ENCODE results near the gene CHD9. TPM values are rescaled to one million over a fixed set of nuclear protein-coding genes. Genes with fewer than 3 reads are reported as not detected.
"Not testable (repeated sequence)": the region's sequence is repeated elsewhere in the genome, so short reads cannot be mapped to it uniquely, and the experiment has no call there.

The CHD9 gene
- total RNA-seq, 1 experiment from 2014 or later: 26.3 TPM

DNA sequence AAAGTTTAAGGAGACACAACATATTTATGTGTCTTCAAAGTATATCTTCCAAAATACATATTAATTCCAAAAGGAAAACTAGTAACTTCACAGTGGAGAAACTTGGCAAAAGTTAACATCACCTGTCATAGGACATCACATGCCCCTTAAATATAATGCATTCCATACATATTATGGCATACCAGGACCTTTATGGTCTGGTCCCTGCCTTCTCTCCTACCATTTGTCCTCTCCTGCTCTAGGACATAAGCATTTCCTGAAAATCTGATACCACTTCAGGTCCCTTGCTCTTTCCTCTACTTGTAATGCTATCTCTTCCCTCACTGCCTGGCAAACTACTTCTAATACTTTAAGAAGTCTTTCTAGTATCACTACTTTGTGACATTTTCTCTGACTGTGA, 211.4 kb downstream of the CHD9 start:
- ChIA-PET CTCF (no interaction called here), POLR2A (ENCODE audit: unreplicated experiment) (no interaction called here)
- DNase-seq: no peak
- Histone ChIP-seq H3K27me3 (ENCODE audit: insufficient read depth, low read depth) (no peaks in the 10 kb centered on the region), H3K9me3 (ENCODE audit: insufficient read depth, low read depth) (no peaks in the 10 kb centered on the region), H3K36me3 (ENCODE audit: low read depth) (no peaks in the 10 kb centered on the region), H3K4me1 (replicated peaks; ENCODE audit: insufficient read depth) (no peaks in the 10 kb centered on the region), H3K27ac (no peak overlapping the region), H3K4me2 (no peak overlapping the region), H3K4me3 (no peak overlapping the region), H3K9me2 (ENCODE audit: insufficient read depth) (no peaks in the 10 kb centered on the region), H4K20me1 (ENCODE audit: insufficient read depth) (0 out of 2 replicates have a peak, but pooled peaks cover 3% of the 10 kb centered on the region), H3F3A (ENCODE audit: insufficient read depth, low read depth) (no peaks in the 10 kb centered on the region), H3K79me2 (ENCODE audit: low read depth) (no peaks in the 10 kb centered on the region), H2AFZ (no peak overlapping the region)
- no TSS peak for BruUV-seq (replicated peaks)
- intact Hi-C loops (cut with micrococcal nuclease; ENCODE audit: unreplicated experiment): no loop called here
- TF ChIP-seq, protein P1, sequence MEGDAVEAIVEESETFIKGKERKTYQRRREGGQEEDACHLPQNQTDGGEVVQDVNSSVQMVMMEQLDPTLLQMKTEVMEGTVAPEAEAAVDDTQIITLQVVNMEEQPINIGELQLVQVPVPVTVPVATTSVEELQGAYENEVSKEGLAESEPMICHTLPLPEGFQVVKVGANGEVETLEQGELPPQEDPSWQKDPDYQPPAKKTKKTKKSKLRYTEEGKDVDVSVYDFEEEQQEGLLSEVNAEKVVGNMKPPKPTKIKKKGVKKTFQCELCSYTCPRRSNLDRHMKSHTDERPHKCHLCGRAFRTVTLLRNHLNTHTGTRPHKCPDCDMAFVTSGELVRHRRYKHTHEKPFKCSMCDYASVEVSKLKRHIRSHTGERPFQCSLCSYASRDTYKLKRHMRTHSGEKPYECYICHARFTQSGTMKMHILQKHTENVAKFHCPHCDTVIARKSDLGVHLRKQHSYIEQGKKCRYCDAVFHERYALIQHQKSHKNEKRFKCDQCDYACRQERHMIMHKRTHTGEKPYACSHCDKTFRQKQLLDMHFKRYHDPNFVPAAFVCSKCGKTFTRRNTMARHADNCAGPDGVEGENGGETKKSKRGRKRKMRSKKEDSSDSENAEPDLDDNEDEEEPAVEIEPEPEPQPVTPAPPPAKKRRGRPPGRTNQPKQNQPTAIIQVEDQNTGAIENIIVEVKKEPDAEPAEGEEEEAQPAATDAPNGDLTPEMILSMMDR (conservative IDR thresholded peaks at IDR 0.05): no peak
- TF ChIP-seq EZH2 (IDR thresholded peaks at IDR 0.05; ENCODE audit: low read depth): no peak

DNA sequence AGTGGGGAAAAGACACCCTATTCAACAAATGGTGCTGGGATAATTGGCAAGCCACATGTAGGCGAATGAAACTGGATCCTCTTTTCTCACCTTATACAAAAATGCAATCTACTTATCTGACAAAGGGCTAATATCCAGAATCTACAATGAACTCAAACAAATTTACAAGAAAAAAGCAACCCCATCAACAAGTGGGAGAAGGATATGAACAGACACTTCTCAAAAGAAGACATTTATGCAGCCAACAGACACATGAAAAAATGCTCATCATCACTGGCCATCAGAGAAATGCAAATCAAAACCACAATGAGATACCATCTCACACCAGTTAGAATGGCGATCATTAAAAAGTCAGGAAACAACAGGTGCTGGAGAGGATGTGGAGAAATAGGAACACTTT, 223.7 kb downstream of the CHD9 start:
- H2AFZ ChIP-seq; H3K4me3 ChIP-seq; H3K9me2 ChIP-seq (ENCODE audit: insufficient read depth); H3K36me3 ChIP-seq (ENCODE audit: low read depth); H3K4me1 ChIP-seq (replicated peaks; ENCODE audit: insufficient read depth); H3K9me3 ChIP-seq (ENCODE audit: insufficient read depth, low read depth); H3F3A ChIP-seq (ENCODE audit: insufficient read depth, low read depth); H3K27me3 ChIP-seq (ENCODE audit: insufficient read depth, low read depth); H3K4me2 ChIP-seq; BruUV-seq (replicated peaks); intact Hi-C loops (cut with micrococcal nuclease; ENCODE audit: unreplicated experiment); H3K27ac ChIP-seq; DNase-seq; CTCF ChIA-PET; H4K20me1 ChIP-seq (ENCODE audit: insufficient read depth); POLR2A ChIA-PET (ENCODE audit: unreplicated experiment); H3K79me2 ChIP-seq (ENCODE audit: low read depth): not testable (repeated sequence)

DNA sequence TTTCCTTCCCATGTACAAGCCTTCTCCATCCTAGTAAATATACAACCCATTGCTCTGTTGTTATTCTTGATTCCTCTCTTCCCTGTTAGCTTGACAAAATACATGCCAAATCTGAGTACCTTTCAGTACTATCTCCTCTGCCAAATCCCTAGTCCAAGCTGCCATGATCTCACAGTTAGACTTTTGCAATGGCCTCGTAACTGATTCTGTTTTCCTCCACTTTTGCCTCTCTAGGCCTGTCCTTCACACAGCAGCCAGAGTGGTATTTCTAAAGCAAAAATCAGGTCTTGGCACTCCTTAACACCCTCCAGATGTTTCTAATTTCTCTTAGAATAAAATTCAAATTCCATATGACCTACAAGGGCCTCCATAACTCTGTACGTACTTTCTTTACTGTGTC, 226.5 kb downstream of the CHD9 start:
- Histone ChIP-seq H3K4me1 (replicated peaks; ENCODE audit: insufficient read depth) (no peaks in the 10 kb centered on the region), H3K4me2 (no peak overlapping the region), H3F3A (ENCODE audit: insufficient read depth, low read depth) (no peaks in the 10 kb centered on the region), H4K20me1 (ENCODE audit: insufficient read depth) (no peaks in the 10 kb centered on the region), H3K4me3 (no peak overlapping the region), H3K9me3 (ENCODE audit: insufficient read depth, low read depth) (no peaks in the 10 kb centered on the region), H3K36me3 (ENCODE audit: low read depth) (peaks cover 3% of the 10 kb centered on the region; the same call in 1 of the 2 replicates), H3K79me2 (ENCODE audit: low read depth) (no peaks in the 10 kb centered on the region), H3K9me2 (ENCODE audit: insufficient read depth) (no peaks in the 10 kb centered on the region), H2AFZ (no peak overlapping the region), H3K27me3 (ENCODE audit: insufficient read depth, low read depth) (no peaks in the 10 kb centered on the region), H3K27ac (no peak overlapping the region)
- TF ChIP-seq, protein P1 (conservative IDR thresholded peaks at IDR 0.05): no peak
- no peak for TF ChIP-seq EZH2 (IDR thresholded peaks at IDR 0.05; ENCODE audit: low read depth)
- ChIA-PET CTCF (no interaction called here), POLR2A (ENCODE audit: unreplicated experiment) (no interaction called here)
- DNase-seq: no peak
- no TSS peak for BruUV-seq (replicated peaks)
- intact Hi-C loops (cut with micrococcal nuclease; ENCODE audit: unreplicated experiment): no loop called here

DNA sequence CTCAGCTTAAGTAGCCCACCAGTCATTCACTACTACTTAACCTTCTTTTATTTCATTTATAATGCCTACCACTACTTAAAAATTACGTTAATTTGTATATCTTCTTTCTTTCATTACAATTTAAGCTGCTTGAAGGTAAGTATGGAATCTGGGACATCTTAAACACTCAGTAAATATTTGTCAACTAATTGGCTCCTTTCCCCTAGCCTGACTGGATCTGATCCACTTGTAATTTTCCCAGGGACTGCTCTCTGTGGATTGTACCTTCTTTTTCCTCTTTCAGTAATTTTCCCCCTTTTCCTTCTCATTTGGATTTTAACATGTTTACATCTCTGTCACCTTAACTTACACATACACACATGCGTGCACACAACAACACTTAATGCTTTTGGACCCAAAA, 227.1 kb downstream of the CHD9 start:
- H3F3A ChIP-seq (ENCODE audit: insufficient read depth, low read depth): no peaks in the 10 kb centered on the region
- no peaks in the 10 kb centered on the region for H3K9me3 ChIP-seq (ENCODE audit: insufficient read depth, low read depth)
- no peaks in the 10 kb centered on the region for H3K4me1 ChIP-seq (replicated peaks; ENCODE audit: insufficient read depth)
- DNase-seq: no peak
- H3K36me3 ChIP-seq (ENCODE audit: low read depth): peaks cover 6% of the 10 kb centered on the region; the same call in 1 of the 2 replicates
- no peak overlapping the region for H2AFZ ChIP-seq
- H3K79me2 ChIP-seq (ENCODE audit: low read depth): no peaks in the 10 kb centered on the region
- no peaks in the 10 kb centered on the region for H3K27me3 ChIP-seq (ENCODE audit: insufficient read depth, low read depth)
- BruUV-seq (replicated peaks): no TSS peak
- no peaks in the 10 kb centered on the region for H4K20me1 ChIP-seq (ENCODE audit: insufficient read depth)
- ChIA-PET CTCF (no interaction called here), POLR2A (ENCODE audit: unreplicated experiment) (no interaction called here)
- H3K9me2 ChIP-seq (ENCODE audit: insufficient read depth): no peaks in the 10 kb centered on the region
- H3K27ac ChIP-seq: no peak overlapping the region
- intact Hi-C loops (cut with micrococcal nuclease; ENCODE audit: unreplicated experiment): no loop called here
- H3K4me3 ChIP-seq: no peak overlapping the region
- no peak overlapping the region for H3K4me2 ChIP-seq
- no peak for TF ChIP-seq EZH2 (IDR thresholded peaks at IDR 0.05; ENCODE audit: low read depth)
- TF ChIP-seq, protein P1 (conservative IDR thresholded peaks at IDR 0.05): no peak

Data from PC-9 (cell line).